GM18508 (cell line): ENCODE measurements around the gene SIRT6.
"Not testable (repeated sequence)": the region's sequence is repeated elsewhere in the genome, so short reads cannot be mapped to it uniquely, and the experiment has no call there.

ENCODE experiments used
- ATAC-seq: cut with Tn5 transposase; IDR thresholded peaks from one replicate; pipeline ENCODE4 v1.9.1; 2021; ENCODE audit warnings: moderate number of reproducible peaks; ENCODE audit not compliant: insufficient read depth, unreplicated experiment

SIRT6 gene

GRCh38 chr19:4200940-4201542 is 18.7 kb upstream of the SIRT6 start:
- ATAC-seq, result no peak

GRCh38 chr19:4199699-4200293 is 17.4 kb upstream of the SIRT6 start:
- ATAC-seq, result no peak

- no peak for ATAC-seq
Measured at GRCh38 chr19:4198467-4199126, 16.2 kb upstream of the SIRT6 start.

- no peak for ATAC-seq
Measured at GRCh38 chr19:4197625-4198466, 15.5 kb upstream of the SIRT6 start.

- ATAC-seq, result no peak
Measured at GRCh38 chr19:4197228-4197624, 14.9 kb upstream of the SIRT6 start.

GRCh38 chr19:4196587-4197148 is 14.3 kb upstream of the SIRT6 start:
- no peak for ATAC-seq

- no peak for ATAC-seq
Measured at GRCh38 chr19:4196009-4196408, 13.6 kb upstream of the SIRT6 start.

- no peak for ATAC-seq
Measured at GRCh38 chr19:4194353-4194752, 12.0 kb upstream of the SIRT6 start.

- ATAC-seq, result not testable (repeated sequence)
Measured at GRCh38 chr19:4192537-4192936, 10.2 kb upstream of the SIRT6 start.

GRCh38 chr19:4189641-4190040 is 7.3 kb upstream of the SIRT6 start:
- ATAC-seq, result no peak

- no peak for ATAC-seq
Measured at GRCh38 chr19:4187313-4188122, 5.2 kb upstream of the SIRT6 start.

- no peak for ATAC-seq
Measured at GRCh38 chr19:4186087-4186993, 4.0 kb upstream of the SIRT6 start.

GRCh38 chr19:4185413-4186086 is 3.2 kb upstream of the SIRT6 start:
- no peak for ATAC-seq

- no peak for ATAC-seq
Measured at GRCh38 chr19:4184718-4185352, 2.5 kb upstream of the SIRT6 start.

- ATAC-seq, result no peak
Measured at GRCh38 chr19:4183967-4184717, 1.8 kb upstream of the SIRT6 start.

- no peak for ATAC-seq
Measured at GRCh38 chr19:4181053-4181508, 1.3 kb downstream of the SIRT6 start.

GRCh38 chr19:4178990-4179389 is 3.4 kb downstream of the SIRT6 start:
- no peak for ATAC-seq
